Measurements from ENCODE around the gene GOLGA6C. TPM values are rescaled to one million over a fixed set of nuclear protein-coding genes. Genes with fewer than 3 reads are reported as not detected.

GOLGA6C gene
- total RNA-seq, 4 donors from 2014 or later, result not detected

GRCh38 chr15:75213212-75213767, 44.8 kb upstream of the GOLGA6C start:
- Histone ChIP-seq H3K4me3 (no peak overlapping the region), H3K27me3 (no peaks in the 10 kb centered on the region), H3K27ac (no peak overlapping the region), H3K36me3 (peaks cover 62% of the 10 kb centered on the region), H3K4me1 (peaks cover 26% of the 10 kb centered on the region), H3K9me3 (no peaks in the 10 kb centered on the region)
- 90% methylated on average over 12 of the region's 12 CpGs for WGBS
- no peak for DNase-seq (ENCODE audit: low spot score in 2 of 2)
- TF ChIP-seq EP300 (IDR thresholded peaks at IDR 0.05), result no peak
- TF ChIP-seq, protein P1, sequence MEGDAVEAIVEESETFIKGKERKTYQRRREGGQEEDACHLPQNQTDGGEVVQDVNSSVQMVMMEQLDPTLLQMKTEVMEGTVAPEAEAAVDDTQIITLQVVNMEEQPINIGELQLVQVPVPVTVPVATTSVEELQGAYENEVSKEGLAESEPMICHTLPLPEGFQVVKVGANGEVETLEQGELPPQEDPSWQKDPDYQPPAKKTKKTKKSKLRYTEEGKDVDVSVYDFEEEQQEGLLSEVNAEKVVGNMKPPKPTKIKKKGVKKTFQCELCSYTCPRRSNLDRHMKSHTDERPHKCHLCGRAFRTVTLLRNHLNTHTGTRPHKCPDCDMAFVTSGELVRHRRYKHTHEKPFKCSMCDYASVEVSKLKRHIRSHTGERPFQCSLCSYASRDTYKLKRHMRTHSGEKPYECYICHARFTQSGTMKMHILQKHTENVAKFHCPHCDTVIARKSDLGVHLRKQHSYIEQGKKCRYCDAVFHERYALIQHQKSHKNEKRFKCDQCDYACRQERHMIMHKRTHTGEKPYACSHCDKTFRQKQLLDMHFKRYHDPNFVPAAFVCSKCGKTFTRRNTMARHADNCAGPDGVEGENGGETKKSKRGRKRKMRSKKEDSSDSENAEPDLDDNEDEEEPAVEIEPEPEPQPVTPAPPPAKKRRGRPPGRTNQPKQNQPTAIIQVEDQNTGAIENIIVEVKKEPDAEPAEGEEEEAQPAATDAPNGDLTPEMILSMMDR (IDR thresholded peaks at IDR 0.05), result no peak
- TF ChIP-seq POLR2AphosphoS5 (IDR thresholded peaks at IDR 0.05), result no peak
- TF ChIP-seq POLR2A (IDR thresholded peaks at IDR 0.05), result no peak

GRCh38 chr15:75213768-75214221, 44.3 kb upstream of the GOLGA6C start:
- WGBS, result 78% methylated on average over 8 of the region's 9 CpGs
- no peak overlapping the region for H3K4me3 ChIP-seq
- no peaks in the 10 kb centered on the region for H3K27me3 ChIP-seq
- peaks cover 21% of the 10 kb centered on the region for H3K4me1 ChIP-seq
- H3K9me3 ChIP-seq, result no peaks in the 10 kb centered on the region
- H3K27ac ChIP-seq, result no peak overlapping the region
- no peak for DNase-seq (ENCODE audit: low spot score in 2 of 2)
- peaks cover 57% of the 10 kb centered on the region for H3K36me3 ChIP-seq
- TF ChIP-seq, protein P1 (IDR thresholded peaks at IDR 0.05), result no peak
- TF ChIP-seq EP300 (IDR thresholded peaks at IDR 0.05), result no peak
- no peak for TF ChIP-seq POLR2A (IDR thresholded peaks at IDR 0.05)
- TF ChIP-seq POLR2AphosphoS5 (IDR thresholded peaks at IDR 0.05), result no peak

DNA sequence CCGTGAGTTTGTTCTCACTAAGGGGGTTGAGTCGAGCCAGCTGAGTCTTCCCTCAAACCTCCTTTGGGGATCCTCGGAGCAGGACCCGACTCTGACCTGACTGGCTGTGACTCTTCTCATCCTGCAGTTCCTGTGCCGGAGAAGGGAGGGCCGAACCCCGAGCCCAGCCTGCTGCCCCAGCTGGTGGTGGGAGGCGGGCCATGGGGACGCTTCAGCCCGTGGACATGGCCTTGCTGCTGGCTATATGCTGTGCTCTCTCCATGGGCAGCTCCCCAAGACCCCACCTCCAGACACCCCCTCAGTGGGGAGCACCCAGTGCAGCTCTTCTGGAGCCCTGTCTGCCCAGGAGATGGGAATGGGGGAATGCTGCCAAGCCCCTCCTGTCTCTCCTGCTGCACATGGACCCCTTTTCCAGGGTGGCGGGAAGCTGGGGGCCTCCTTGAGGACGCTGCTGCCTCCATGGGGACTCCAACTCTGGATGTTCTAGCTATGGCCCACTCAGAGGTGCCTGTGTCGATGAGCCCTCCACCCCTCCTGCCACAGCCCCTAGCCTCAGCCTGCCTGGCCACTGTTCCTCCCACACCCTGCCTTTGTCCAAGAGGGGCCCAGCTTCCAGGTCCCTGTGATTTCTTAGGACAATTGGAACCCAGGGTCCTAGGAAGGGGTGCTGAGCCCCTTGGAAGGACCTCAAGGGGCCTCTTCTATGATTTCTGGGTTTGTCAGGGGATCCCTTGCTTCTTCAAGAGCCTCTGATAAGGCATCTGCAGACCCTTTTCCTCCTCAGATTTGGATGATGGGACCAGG, 43.6 kb upstream of the GOLGA6C start:
- Histone ChIP-seq H3K27ac (no peak overlapping the region), H3K4me1 (peaks cover 21% of the 10 kb centered on the region), H3K36me3 (peaks cover 50% of the 10 kb centered on the region), H3K9me3 (no peaks in the 10 kb centered on the region), H3K27me3 (no peaks in the 10 kb centered on the region), H3K4me3 (no peak overlapping the region)
- TF ChIP-seq, protein P1 (IDR thresholded peaks at IDR 0.05), result no peak
- TF ChIP-seq EP300 (IDR thresholded peaks at IDR 0.05), result no peak
- TF ChIP-seq POLR2A (IDR thresholded peaks at IDR 0.05), result no peak
- TF ChIP-seq POLR2AphosphoS5 (IDR thresholded peaks at IDR 0.05), result no peak
- no peak for DNase-seq (ENCODE audit: low spot score in 2 of 2)
- 61% methylated on average over 5 of the region's 13 CpGs for WGBS

- WGBS, result 87% methylated on average over 4 of the region's 5 CpGs
- no peak overlapping the region for H3K27ac ChIP-seq
- H3K9me3 ChIP-seq, result no peaks in the 10 kb centered on the region
- peaks cover 16% of the 10 kb centered on the region for H3K4me1 ChIP-seq
- H3K4me3 ChIP-seq, result no peak overlapping the region
- TF ChIP-seq POLR2AphosphoS5 (IDR thresholded peaks at IDR 0.05), result no peak
- TF ChIP-seq, protein P1 (IDR thresholded peaks at IDR 0.05), result no peak
- no peaks in the 10 kb centered on the region for H3K27me3 ChIP-seq
- DNase-seq (ENCODE audit: low spot score in 2 of 2), result no peak
- peaks cover 41% of the 10 kb centered on the region for H3K36me3 ChIP-seq
These were observed 42.8 kb upstream of the GOLGA6C start for GRCh38 chr15:75215107-75216004.
